DMS79 (cell line): Measurements from ENCODE around the gene PLET1.
A peak's percentile ranks its signal among the peaks of the same experiment; 100 is the strongest.

Experiments
- DNase-seq: peaks from one replicate; lab custom pipeline; 2025; lab: John Stamatoyannopoulos, UW

The PLET1 gene

DNA sequence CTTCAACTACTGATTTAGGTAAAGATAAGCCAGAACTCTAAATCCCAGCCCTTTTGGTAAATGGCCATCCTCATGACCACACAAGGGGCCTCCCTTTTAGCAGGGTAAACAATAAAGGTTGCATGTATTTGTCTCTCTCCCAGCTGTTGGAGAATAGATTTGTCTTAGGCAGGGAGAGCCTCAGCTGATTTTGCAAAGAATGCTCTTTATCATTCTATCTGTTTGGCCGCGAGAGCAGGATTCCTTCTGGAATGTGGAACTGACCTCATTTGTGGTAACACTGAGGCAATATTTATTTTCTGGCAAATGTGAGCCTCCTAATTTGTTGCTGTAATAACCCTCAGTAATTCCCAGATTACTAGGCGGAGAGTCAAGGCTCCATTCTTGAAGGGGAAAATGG lies 19.2 kb downstream of the PLET1 start:
- no peak for DNase-seq

DNA sequence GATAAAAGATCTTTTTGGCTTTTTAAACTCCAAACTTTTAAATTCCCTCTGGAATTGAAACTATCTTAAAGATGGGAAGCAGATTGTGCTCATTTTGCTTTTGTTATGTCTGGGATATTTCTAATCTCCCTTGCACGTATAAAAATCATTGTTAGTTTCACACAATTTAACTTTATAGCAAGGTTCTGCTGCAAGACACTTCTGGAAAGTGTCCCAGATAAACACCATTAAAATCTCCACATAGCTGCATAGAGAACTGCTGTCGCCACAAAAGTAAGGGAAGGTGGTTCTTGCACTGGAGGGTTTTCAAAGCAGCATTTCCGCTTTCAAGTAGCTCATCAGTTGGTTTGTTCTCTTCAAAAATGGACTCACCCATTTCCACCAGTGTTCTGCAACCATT lies 22.6 kb downstream of the PLET1 start:
- no peak for DNase-seq

DNA sequence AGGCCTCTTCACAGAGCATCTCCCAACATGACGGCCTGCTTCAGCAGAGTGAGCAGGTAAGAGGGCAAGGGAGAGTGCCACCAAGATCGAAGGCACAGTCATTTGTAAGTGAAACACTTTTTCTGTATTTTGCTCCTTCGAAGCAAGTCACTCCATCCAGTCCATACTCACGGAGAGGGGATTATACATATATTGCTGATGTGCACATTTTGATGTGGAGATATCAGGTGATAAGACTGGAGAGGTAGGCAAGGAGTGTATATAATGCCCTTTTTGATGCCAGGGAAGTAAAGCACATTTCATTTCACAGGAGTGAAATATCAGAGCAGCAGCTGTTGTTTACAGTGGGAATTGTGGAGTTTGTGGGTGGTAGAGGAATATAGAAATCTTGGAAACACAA lies 23.2 kb downstream of the PLET1 start:
- no peak for DNase-seq

DNA sequence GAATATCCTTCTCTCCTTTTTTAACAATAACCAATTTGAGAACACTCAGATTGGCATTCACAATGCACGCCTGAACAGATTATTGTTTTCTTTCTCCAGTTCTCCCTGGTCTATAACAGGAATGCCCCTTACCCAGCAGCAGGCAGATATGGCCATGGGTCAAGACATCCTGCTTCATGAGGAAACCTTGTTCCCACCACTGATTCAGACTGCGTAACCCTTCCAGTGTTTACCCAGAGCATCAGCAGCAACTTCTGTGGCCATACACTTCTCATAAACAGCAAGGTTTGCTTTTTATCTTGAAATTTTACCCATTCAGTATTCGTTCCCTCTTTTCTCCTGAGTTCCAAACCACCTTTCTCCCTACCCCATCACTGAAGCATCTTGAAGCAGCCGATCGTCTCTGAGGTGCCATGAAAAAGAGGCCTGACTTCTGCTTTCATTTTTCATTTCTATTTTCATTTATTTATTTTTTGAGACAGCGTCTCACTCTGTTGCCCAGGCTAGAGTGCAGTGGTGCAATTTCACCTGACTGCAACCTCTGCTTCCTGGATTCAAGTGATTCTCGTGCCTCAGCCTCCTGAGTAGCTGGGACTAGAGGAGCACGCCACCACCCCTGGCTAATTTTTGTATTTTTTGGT lies 24.8 kb downstream of the PLET1 start:
- no peak for DNase-seq

DNA sequence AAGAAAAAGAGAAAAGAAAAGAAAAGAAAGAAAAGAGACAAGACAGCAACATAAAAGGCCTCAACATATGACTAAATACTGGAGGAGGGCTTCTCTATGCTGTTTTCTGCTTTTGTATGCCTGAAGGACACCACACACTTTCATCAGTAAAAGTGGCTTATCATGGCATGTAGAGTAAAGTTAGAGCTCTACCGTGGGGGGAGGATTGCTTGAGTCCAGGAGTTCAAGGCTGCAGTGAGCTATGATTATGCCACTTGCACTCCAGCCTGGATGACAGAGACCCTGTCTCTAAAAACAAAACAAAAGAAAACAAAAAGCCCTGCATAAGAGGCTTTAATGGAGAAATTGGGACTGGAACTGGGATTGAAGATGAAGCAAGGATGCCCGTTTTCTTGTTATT lies 28.7 kb downstream of the PLET1 start:
- DNase-seq: no peak

DNA sequence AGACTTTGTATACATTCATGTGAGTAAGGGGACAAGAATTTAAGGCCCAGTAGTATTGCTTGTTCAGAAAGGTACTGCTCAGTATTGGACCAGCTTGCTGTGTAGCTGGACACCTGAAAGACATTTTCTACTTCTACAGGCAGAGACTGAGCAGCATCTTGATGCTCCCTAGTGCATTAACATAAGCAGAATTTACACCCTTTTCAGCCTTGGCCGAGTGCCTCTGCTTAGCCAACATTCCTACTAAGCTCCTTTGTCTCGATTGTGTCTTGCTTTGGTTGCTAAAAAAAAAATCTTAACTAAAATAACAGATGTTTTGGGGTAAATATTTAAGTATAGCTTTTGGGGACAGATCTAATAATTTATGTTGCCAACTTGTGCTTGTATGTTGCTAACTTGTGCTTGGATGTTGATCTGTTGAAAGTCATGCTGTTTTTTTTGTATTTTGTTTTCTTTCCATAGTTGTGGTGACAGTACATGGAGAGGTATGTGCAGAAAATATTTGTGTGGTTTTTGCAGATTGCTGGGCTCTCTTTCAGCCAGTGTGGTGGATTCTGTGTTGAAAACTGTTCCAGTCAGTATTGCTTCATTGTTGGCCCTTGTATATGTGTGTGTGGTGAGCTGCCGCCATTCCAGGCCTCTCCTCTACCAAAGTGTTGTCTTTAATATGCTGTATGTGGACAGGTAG lies 30.8 kb downstream of the PLET1 start:
- no peak for DNase-seq

DNA sequence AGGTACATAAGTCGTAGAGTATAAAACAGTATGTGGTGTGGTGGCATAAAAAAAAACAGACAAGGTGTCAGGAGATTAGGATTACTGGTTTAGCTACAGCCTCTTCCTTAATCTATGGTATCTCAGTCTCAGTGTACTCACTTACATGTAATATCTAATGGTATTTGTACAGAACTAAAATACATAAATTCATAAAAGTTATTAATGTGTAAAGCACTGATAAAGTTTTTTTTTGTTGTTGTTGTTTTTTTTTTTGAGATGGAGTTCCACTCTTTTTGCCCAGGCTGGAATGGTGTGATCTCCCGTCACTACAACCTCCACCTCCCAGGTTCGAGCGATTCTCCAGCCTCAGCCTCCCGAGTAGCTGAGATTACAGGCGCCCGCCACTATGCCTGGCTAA lies 31.5 kb downstream of the PLET1 start:
- DNase-seq: no peak

DNA sequence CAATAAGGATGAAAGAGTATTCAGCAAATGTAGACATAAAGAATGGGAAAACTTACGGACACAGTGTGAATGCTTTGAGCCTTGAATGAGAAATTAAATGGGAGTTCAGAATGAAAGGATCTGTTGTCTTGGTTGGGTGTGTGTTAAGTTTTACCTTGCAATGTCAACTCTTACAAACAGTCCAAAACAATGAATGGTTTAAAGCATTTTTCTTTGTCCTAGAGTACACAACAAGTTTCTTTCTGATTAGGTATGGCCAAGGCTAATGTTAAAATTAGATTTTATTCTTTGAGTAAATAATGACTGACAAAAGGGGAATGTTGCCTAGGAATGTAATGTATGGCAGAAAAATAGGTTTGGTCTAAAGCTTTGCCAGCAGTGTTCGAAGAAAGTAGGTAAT lies 32.0 kb downstream of the PLET1 start:
- no peak for DNase-seq

DNA sequence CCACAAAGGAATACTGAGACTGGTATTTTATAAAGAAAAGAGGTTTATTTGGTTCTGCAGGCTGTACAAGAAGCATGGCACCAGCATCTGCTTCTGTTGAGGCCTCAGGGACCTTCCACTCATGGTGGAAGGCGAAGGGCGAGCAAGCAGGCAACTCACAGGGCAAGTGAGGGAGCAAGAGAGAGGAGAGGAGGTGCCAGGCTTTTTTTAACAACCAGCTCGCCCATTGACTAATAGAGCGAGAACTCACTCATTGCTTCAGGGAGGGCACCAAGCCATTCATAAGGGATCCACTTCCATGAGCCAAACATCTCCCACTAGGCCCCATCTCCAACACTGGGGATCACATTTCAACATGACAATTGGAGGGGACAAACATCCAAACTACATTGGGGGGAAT lies 33.2 kb downstream of the PLET1 start:
- DNase-seq: no peak

DNA sequence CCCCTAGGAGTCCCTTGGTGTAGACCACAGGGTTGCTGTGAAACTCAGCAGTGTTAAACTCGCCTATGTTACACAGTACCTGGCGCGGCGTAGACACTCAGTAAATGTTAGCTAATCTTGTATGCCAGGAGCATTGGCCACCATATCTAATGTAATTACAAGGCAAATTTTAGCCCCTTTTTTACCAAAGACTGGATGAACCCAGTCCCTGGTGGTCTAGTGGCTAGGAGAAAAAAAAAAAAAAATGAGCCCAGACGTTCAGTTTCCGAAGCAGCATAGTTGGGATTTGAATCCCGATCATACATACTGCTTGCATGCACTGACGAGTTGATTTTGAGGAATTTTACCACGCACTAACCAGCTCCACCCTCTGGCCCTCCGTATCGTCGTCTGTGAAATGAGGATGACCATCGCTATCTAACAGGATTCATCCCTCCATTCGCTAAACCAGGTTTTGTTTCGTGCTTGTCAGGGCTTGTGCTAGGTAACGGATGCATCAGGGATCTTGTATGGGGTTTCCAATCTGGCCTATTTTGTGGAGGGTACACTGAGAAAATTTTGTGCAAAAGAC lies 33.7 kb downstream of the PLET1 start:
- no peak for DNase-seq

DNA sequence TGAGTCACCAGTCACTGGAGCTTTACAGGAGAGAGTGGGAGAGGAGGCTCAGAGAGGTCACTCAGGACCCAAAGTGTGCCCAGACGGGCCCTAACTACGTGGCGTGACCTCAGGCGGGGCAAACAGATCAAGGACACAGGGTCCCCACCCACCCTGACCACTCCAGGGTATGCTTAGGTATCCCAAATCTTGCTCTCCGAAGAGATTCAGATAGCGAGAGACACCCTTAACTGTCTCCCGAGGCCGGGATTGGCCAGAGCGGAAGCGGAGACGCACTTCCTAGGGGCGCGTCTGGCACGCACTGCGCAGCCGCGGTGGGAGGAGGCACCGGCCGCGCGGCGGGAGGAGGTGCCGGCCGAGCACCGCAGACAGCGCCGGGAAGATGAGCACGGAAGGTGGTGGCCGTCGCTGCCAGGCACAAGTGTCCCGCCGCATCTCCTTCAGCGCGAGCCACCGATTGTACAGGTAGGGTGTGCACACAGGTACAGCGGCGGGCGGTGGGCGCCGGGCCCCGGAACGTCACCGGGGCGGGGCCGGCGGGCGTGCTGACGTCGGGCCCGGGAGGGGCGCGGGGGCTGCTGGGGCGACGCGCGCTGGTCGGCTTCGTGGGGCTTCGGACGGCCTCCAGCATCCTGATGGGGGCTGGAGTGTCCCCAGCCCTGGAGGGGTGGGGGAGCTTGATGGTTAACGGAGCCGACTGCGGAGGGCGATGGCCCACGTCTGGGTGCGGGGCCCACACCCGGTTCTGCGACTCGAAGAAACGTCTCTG lies 34.4 kb downstream of the PLET1 start, which contains the start of gene PTS:
Gene PTS (plus strand): TSS at position 367 of the 769 bp plus-strand sequence. CDS start 16 bp downstream, at position 383.
- DNase-seq: peak; percentile 62

DNA sequence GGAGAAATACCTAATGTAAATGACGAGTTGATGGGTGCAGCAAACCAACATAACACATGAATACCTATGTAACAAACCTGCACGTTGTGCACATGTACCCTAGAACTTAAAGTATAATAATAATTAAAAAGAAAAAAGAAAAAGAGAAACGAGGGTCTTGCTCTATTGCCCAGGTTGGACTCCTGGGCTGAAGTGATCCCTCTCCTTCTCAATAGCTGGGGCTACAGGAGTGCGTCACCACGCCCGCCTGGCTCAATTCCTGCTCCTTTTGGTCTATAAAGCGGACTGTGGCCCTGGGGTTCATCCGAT lies 35.0 kb downstream of the PLET1 start:
- DNase-seq: no peak

DNA sequence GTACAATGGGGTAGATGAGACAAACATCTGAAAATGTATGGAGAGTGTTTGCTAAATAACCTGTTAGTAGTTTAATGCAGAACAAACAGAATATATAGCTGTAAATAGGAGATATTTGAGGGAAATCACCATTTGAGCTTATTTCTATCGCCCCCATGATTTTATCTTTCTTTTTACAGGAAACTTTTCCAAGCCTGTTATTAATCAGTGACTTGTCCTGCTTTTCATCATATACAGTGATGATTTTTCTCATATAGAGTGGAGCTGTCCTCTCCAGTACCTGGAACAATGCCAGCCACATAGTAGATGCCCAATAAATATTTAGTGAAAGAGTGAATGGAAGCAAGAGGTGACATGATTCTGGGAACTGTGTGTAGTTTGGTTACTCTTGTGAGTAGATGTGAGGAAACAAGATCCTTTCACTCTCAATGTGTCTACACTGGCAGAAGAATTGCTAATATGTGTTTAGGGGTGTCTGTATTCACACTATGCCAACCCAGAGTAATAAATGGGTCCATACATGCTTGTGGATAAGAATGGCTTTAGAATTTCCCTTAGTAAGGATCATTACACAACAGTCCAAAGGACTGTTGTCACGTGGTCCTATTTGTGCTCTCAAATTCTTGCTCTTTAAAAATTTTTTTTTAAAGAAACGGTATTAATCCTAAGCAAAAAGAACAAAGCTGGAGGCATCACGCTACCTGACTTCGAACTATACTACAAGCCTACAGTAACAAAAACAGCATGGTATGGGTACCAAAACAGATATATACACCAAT lies 36.7 kb downstream of the PLET1 start:
- no peak for DNase-seq

DNA sequence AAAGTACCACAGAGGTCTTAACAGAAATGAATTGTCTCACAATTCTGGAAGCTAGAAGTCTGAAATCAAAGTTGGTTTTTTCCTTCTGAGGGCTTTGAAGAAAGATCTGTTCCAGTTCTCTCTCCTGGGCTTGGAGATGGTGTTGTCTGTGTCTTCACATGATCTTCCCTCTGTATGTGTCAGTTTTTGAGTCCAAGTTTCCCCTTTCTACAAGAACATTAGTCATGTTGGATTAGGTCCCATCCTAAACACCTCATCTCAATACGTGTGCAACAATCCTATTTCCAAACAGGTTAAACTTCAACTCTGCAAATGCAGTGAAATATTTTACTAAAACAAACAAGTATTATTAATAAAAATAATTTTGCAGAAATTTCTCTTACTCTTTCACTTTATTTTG lies 37.5 kb downstream of the PLET1 start:
- DNase-seq: no peak

DNA sequence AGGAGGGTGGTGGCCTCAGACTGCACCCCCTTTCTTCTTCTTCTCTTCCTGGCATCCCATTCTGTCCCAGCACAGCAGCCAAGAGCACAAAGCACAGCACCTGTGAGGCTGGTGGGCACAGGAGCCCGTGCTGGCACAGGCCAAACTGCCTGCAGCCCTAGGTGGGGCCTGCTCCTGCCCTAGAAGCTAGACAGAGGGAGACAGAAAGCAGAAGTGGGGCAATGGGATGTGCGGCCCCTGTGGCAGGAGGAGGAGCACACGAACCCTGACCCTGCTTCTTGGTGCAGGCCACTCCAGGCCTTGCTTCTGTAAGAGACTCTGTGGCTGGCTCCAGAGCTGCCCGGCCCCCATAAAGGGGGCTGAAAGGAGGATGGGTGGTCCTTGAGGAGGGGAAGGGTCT lies 38.4 kb downstream of the PLET1 start:
- no peak for DNase-seq

DNA sequence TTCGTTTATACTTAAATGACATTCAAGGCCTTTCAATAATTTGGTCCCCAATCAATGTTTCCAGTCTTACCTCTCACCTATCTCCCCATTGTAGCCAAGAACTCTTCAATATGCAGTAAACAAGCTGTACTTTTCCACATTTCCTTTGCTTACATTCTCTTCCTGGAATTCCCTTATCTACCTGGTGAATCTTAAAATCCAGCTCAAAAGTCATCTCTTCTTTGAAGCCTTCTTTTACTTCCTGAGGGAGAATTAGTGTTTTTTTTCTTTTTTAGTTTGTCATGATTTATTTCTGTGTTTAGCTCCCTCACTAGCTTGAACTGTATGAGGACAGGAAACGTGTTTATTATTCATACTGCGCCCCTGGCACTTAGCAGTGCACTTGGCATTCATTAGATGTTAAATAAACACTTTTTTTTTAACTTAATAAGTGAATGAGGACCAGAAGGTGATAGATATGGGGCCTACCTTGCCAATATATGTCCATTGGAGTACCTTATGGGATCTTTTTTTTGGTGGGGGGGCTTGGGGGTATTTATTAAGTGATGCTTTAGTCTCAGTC lies 39.3 kb downstream of the PLET1 start:
- no peak for DNase-seq

DNA sequence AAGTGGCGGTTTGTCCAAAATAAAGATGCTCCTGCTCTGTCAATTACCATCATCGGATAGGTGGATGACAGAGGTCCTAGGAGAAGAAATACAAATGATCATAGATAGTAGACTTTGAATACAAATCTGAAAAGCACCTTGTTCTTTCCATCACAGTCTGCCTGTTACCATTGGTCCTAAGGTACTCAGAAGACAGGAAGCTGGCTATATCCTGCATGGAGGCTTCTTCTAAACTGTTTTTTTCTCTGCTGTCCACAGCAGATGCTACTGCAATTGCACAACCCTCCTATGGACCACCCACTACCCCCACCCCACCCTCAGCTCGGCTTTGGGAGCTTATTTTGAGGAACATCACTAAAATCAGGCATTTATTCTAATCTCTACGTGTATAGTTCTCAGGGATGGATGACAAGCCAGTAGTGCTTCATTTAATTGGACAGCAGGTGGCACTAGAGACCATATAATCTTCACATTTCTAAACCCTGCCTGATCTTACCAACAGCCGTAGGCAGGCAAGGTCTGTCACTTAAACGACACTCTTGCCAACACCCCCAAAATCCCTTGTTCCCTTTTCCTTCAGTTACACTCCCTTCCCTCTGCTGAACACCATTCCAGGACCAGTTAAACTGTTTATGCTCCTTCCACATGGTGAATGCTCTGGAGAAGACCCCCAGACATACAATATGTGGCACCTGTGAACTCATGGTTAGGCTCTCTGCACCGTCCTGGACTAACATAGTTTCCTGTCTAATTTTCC lies 41.0 kb downstream of the PLET1 start:
- DNase-seq: peak; percentile 37

DNA sequence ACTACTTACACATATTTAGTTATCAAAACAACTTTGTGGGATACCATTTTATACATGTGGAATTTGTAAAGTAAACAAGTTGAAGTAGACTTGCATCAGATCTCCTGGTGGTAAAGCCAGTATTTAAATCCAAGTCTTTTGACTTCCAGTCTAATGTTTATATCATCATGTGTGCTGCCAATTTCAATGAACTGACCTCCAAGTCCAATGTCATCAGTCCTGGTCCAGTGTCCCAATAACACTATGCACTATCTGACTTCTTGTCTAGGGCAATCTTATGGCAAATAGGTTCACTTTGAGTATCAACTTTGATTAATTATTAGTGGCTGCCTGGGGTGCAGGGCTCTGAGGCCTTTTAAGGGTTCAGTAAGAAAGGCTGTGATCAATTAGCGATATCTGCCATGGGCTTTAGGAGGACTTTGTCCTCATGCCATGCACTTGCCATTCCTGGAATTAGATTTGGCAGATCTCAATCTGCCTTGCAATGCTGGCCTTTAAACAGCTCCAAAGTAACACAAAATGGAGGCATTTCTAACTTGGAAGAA lies 44.0 kb downstream of the PLET1 start:
- DNase-seq: no peak

DNA sequence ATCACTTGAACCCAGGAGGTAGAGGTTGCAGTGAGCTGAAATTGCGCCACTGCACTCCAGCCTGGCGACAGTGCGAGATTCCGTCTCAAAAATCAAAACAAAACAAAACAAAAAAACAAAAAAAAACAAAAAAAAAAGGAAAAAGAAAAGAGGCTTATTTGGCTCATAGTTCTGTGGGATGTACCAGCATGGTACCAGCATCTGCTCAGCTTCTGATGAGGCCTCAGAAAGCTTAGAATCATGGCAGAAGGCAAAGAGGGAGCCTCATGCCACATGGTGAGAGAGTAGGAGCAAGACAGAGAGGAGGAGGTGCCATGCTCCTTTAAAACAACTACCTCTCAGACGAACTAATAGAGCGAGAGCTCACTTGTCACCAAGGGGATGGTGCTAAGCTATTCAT lies 45.0 kb downstream of the PLET1 start:
- DNase-seq: no peak

DNA sequence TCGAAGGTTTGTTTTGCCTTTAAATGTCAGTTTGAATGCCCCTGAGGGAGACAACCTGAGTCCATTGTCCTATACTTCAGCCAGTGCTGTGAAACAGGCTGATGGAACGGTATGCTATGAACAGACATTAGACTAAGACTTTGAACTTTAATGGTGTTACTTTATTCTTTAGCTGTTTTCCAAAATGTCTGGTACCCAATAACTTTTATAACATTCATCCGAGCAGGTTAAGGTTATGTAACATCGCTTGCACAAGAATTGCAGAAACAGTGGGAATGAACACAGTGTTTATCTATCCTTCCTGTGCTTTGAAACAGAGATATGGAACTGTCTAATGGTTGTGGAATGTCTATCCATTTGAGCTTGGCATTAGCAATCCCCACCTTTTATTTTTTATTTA lies 46.9 kb downstream of the PLET1 start:
- no peak for DNase-seq

DNA sequence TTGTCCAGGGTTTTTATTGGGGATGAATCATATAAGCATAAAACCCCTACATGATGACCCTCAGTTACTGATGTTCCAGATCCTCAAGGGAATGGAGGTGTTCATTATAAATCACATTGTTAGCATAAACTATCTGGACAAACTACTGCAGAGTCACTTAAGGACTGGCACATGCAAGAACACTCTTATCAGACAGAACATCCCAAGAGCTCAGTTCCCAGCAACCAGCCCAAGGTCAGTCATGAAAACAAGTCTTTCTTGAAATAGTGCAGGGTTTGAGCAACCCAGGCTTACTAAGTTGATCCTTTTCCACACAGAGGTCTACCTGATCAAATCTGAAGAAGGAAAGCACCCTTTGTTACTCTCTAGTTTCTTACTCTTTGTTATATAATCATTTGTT lies 48.0 kb downstream of the PLET1 start:
- DNase-seq: no peak
